Brain microvascular endothelial cell (primary cell): ENCODE measurements around the gene C17orf100.
A peak's percentile ranks its signal among the peaks of the same experiment; 100 is the strongest.

Experiments
- DNase-seq: peaks from one replicate; pipeline ENCODE4 v3.0.0-alpha.2; 2020
- H3K27ac ChIP-seq: fragments of 250-450 bp; sonication (Bioruptor Pico); 2 replicates; pipeline ENCODE4 v1.5.1; 2020; ENCODE audit warnings: mild to moderate bottlenecking, moderate library complexity
- H3K27me3 ChIP-seq: fragments of 250-450 bp; sonication (Bioruptor Pico); replicated peaks from 2 replicates; pipeline ENCODE4 v1.5.1; 2020; ENCODE audit warnings: mild to moderate bottlenecking
- H3K36me3 ChIP-seq: fragments of 250-450 bp; sonication (Bioruptor Pico); replicated peaks from 2 replicates; pipeline ENCODE4 v1.5.1; 2020; ENCODE audit warnings: mild to moderate bottlenecking
- H3K4me3 ChIP-seq: 2 replicates; pipeline ENCODE4 v1.5.1; 2011; ENCODE audit warnings: low read depth, mild to moderate bottlenecking, control low read depth, low read length, moderate library complexity
- CTCF ChIP-seq: IDR thresholded peaks from 2 replicates; pipeline ENCODE4 v1.5.1; 2011; ENCODE audit warnings: low read depth, mild to moderate bottlenecking, moderate library complexity, low read length, control low read depth, inconsistent platforms; ENCODE audit errors: missing control alignments
- in situ Hi-C: cut with HindIII; loops from 2 replicates; pipeline ENCODE4 v1.10.0; 2017; ENCODE audit warnings: low sequenced_read_pairs, low pct_ligation_motif_present

C17orf100 gene

GRCh38 chr17:6700948-6701307, 49.4 kb downstream of the C17orf100 start:
- Histone ChIP-seq H3K4me3 (no peak overlapping the region), H3K36me3 (no peaks in the 10 kb centered on the region), H3K27ac (no peak overlapping the region), H3K27me3 (no peaks in the 10 kb centered on the region)
- in situ Hi-C loops = no loop called here
- TF ChIP-seq CTCF = no peak
- no peak for DNase-seq

DNA sequence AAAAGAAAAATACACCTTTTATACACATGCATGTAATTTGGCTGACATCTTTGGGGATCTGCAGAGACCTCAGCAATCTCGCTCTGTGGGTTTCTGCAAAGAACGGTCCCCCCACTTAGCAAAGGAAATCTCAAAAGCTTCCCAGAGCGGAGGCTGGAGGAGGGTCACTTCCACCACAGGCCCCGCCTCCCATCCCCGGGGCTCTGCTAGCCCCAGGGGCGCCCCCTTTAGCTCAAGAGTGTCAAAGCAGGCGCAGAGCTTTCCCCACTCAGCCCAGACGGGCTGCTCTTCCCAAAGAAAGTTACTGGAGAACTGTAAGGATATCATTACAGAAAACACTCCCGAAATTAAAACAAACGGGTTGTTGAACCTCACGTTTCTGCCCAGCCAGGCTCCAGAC, 50.2 kb downstream of the C17orf100 start:
- Histone ChIP-seq H3K27me3 (no peaks in the 10 kb centered on the region), H3K27ac (no peak overlapping the region), H3K36me3 (no peaks in the 10 kb centered on the region), H3K4me3 (no peak overlapping the region)
- peak; percentile 63 for TF ChIP-seq CTCF
- in situ Hi-C loops = no loop called here
- DNase-seq = peak; percentile 11

GRCh38 chr17:6702567-6703215, 51.1 kb downstream of the C17orf100 start:
- Histone ChIP-seq H3K27me3 (no peaks in the 10 kb centered on the region), H3K36me3 (no peaks in the 10 kb centered on the region), H3K4me3 (no peak overlapping the region), H3K27ac (no peak overlapping the region)
- TF ChIP-seq CTCF = no peak
- in situ Hi-C loops = no loop called here
- no peak for DNase-seq
